ENCODE results near the gene SRSF9.
"Not testable (repeated sequence)": the region's sequence is repeated elsewhere in the genome, so short reads cannot be mapped to it uniquely, and the experiment has no call there.

GRCh38 chr12:120452524-120452923 is 17.0 kb downstream of the SRSF9 start:
- TF ChIP-seq TARDBP (IDR thresholded peaks at IDR 0.05); FOXA1 (IDR thresholded peaks at IDR 0.05); BHLHE40 (IDR thresholded peaks at IDR 0.05; ENCODE audit: borderline replicate concordance); NFRKB (IDR thresholded peaks at IDR 0.05); LEF1 (IDR thresholded peaks at IDR 0.05; ENCODE audit: borderline replicate concordance); SUZ12 (IDR thresholded peaks at IDR 0.05); HDGF (IDR thresholded peaks at IDR 0.05; ENCODE audit: borderline replicate concordance); SP1 (IDR thresholded peaks at IDR 0.05); CTBP1 (IDR thresholded peaks at IDR 0.05; ENCODE audit: borderline replicate concordance); FOXK2 (IDR thresholded peaks at IDR 0.05); ARNT (IDR thresholded peaks at IDR 0.05); ELF4 (IDR thresholded peaks at IDR 0.05): not testable (repeated sequence)
- TF ChIP-seq, protein P1, sequence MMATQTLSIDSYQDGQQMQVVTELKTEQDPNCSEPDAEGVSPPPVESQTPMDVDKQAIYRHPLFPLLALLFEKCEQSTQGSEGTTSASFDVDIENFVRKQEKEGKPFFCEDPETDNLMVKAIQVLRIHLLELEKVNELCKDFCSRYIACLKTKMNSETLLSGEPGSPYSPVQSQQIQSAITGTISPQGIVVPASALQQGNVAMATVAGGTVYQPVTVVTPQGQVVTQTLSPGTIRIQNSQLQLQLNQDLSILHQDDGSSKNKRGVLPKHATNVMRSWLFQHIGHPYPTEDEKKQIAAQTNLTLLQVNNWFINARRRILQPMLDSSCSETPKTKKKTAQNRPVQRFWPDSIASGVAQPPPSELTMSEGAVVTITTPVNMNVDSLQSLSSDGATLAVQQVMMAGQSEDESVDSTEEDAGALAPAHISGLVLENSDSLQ (IDR thresholded peaks at IDR 0.05): not testable (repeated sequence)
